Activated naive CD4-positive, alpha-beta T cell treated with anti-CD3 and anti-CD28 coated beads, Interleukin-2, amount 50 U/mL, for 16 hours (primary cell): ENCODE measurements around the gene SPEG.

Experiments used
- DNase-seq: peaks from one replicate; pipeline ENCODE4 v3.0.0-alpha.2; 2020

SPEG gene

DNA sequence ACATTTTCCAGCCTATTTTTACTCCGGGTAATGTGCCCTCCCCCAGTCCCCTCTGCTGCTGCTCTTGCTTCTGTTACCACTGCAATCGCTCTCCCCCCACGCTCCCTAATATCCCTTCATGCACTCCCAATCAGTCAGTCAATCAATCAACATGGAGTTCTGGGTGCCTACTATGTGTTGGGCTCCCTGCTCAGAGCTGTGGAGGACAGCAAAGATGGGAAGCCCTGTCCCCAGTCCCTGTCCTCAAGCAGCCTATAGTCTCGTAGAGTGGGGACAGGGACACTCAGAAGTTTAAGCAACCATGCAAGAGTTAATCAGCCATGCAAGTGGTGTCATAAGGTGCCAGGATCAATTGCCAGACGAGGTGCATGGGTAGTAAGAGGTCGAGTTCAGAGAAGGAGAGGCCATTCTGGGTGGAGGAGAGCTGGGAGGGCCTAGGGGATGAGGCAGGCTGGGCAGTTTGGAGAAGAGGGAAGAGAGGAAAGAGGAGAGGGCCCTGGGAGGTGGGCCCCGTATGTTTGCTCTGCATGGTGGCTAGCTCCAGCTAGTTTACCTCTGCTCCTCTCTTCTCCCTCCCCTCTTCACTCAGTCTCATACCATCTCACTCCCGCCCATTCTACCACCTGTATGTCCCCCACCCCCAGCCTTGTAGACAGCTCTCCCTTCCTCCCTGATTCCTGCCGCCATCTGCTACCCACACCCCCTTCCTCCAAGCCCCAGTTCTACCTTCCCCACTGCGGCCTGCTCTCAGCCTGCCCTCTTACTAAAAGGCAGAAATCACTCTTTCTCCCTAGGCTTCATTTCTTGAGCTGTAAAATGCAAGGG lies 83.5 kb downstream of the SPEG start:
- DNase-seq: no peak

DNA sequence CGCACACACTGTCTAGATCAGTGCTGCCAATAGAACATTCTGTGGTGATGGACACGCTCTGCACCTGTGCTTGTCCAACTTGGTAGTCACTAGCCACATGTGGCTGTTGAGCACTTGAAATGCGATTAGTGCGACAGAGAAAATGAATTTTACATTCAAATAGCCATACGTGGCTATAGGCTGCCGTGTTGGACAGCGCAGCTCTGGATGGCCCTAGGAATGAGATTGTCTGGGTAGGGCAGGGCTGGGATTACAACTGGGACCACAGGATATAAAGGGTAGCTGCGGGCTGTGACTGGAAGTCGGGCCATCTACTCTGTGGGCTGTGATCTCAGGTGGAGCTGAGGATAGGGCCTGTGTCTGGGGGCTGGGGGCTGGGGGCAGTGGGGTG lies 84.9 kb downstream of the SPEG start:
- DNase-seq: no peak

DNA sequence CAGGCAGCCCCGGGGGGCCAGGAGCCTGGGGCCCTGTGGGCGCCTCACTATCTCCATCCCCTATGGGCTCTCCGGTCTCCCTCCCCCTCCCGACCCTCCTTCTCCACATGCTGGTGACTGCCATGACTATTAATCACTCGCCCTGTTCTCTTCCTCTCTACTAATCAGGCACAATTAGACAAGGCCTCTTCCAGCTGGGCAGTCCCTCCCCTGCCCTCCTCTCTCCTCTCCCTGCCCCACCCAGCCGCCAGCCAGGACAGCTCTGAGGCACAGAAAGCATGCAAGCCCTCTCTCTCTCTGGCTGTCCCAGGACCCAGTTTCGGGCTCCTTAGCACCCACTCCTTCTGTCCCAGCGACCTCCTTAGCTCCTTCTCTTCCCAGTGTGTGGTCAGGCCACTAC lies 85.4 kb downstream of the SPEG start:
- DNase-seq: no peak

DNA sequence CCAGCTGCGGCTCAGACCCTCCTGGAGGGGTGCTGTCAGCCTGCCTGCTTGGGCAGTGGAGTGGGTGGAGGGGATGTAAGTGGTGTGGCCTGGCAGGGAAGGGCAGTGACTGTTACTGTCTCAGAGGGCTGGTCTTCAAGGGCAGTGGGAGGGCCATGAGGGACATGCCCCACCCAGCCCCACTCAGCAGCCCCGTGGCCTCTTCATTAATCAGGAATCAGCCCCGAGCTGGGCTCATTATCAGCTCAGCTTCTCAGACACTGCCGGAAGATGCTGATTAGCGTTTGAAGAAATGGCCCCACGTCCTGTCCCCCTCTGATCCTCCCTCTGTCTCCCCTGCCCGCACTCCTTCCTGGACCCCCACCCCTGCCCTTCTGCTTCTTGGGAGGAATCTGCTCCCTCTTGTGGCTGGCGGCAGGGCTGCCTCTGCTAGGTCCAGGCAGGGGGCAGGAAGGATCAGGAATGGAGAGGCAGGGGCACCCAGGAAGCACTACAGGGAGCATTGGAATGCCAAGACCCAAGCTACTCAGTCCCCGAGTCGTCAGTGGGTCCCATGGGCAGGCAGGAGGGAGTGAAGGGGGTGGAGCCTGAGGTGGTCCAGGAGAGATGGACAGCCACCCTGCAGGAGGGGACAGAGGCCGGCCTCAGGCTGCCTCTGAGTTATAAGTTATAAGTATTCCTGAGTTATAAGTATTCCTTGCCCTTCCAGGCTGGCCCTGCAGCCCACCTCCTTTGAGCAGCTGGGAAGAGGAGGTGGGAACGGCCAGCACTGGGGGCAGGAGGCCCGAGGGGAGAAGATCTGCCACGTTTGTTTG lies 86.6 kb downstream of the SPEG start:
- no peak for DNase-seq

DNA sequence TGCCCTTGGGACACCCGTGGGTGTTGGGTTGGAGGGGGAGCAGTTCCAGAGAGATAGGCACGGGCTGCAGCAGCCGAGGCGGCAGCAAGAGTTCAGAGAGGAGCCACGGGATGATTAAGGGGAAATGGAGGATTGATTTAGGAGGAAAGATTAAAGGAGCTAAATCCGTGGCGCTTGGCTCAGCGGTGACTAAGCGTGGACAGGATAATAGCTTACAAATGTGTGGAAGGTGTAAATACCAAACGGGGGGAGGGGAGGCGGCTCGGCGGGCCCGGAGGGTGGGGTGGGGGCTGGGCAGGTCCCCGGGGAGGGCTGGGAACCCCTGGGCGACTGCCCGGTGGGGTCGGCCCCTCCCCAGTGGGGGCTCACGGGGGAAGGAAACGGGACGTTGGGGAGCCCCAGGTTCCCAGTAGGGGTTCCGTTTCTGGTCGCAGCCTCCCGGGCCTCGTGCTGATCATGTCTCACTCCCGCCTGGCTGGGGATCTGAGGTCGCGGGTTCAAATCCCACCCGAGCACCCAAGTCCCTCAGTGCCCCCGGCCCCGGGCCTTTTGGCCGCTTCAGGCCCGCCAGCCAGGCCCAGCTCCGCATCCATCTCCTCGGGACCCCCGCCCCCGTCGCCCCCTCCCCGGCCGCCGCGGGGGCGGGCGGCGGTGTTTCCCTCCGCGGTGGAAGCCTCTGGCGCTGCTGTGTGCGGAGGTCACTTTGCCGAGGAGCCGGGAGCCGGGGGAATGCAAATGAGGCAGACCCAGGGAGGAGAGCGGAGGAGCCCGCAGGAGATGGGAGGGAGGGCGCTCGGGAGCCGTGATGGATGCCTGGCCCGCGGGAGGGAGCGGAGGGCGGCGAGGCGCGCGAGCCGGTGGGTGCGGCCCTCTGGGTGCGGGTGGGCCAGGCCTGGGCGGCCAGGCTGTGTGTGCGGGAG lies 87.7 kb downstream of the SPEG start:
- no peak for DNase-seq

DNA sequence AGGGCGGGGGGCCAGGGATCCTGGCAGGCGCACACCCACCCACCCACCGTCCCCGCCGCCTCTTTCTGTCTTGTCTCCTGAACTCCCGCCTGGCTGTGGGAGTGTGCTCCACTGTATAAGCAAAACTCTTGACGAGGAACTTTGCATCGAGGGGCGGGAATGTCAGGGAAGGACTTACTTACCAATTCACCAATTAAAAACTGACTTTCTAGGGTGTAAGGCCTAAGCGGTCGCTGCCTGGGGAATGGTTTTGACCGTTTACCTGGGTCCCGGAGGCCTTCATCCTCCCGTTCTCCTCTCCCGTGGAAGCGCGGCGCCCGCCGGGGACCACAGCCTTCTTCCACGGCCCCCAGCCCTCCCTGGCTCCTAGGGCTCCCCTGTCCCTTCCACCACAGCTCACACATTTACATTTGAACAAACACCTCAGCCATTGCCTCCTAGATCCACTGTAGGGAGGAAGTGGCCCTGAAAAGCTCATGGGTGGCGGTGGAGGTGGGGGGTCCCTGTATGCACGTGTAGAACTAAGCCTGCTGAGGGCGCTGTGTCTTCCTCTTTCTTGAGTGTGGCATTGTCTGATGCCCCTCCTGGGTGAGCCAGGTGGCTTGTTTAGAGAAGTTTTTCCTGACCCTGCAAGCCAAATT lies 88.5 kb downstream of the SPEG start:
- DNase-seq: no peak

DNA sequence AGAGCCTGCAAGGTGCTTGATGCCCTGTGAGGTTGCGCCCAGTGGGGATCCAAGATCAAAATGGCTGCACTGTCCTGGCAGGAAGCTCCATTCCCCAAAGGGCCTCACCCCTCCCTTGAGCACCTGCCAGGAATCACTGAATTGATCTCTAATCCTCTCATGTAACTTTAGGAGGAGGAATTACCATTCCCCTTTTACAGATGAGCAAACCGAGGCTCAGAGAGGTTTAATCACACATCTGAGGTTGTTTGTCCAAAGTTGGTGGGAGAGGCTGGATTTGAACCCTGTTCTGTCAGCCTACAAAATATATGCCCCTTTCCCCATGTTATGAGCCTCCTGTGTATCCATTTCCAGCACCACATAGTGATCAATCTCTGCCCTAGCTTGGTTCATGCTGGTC lies 90.2 kb downstream of the SPEG start:
- DNase-seq: no peak

GRCh38 chr2:219525533-219526232 lies 91.0 kb downstream of the SPEG start:
- no peak for DNase-seq

DNA sequence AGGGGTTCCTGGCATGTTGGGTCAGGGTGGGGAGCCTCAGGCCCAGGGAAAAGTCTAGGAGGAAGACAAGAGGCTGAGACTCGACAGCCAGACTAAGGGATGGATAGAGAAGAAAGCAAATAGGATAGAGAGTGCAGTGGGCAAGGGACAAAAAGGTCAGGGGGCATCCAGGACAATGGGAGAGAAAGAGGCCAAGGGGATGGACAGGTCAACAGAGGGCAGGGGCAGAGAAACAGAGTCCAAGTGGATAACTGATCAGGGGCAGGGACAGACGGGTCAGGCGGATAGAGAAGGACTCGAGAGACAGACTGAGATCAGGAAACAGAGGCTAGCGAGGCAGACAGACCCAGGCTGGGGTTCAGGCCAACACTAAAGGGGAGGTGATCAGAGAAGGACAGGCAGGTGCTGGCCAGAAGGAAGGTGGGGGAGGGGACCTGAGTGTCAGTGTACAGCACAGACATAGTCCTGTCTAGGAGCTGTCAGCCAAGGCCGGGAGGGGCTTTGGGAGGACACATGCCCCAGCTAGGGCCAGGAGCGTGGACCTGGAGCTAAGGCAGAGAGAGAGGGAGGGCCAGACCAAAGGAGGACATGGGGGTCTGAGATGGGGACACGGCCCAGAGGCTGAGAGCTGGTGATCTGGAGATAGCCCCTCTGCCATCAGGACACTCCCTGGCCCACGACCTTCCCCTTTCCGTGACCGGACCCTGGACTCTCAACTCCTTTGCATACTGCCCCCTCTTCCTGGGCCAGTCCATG lies 91.9 kb downstream of the SPEG start:
- no peak for DNase-seq

DNA sequence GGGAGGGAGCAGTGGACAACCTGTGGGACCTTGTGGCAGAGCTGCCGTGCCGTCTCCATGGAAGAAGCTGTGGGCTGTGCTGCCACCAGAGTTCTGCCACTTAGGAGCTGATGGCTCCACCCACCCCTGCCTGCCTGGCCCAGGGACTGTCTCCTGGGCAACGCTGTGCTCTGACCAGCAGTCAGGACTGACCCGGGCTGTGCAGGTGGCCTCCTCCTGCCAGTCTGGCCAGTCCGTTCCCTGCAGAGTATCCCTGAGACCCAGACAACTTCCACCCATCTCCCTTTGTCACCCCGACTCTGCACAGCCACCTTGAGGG lies 92.4 kb downstream of the SPEG start:
- DNase-seq: no peak

GRCh38 chr2:219527472-219527871 lies 92.8 kb downstream of the SPEG start:
- no peak for DNase-seq

- DNase-seq: peak; percentile 86
Observed at GRCh38 chr2:219530048-219530963, 95.7 kb downstream of the SPEG start.

DNA sequence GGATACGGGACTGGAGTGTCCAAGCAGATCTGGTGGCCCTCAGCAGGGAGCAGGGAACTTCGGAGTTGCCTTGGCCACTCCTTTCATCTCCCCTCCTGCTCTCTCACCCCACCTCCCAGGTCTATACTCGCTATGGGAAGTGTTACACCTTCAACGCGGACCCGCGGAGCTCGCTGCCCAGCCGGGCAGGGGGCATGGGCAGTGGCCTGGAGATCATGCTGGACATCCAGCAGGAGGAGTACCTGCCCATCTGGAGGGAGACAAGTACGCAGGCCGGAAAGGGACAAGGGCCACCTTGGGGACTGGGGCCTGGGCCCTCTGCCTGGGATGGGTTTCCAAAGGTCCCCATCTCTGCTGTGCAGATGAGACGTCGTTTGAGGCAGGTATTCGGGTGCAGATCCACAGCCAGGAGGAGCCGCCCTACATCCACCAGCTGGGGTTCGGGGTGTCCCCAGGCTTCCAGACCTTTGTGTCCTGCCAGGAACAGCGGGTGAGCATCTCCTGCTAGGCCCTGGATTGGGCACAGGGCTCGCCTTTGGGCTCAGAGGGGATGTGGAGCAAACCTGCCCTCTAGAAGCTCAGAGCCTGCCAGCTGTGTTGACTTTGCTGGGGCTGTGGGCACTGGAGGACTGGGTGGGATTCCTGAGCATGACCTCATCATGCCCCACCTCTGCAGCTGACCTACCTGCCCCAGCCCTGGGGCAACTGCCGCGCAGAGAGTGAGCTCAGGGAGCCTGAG lies 97.2 kb downstream of the SPEG start:
- no peak for DNase-seq

DNA sequence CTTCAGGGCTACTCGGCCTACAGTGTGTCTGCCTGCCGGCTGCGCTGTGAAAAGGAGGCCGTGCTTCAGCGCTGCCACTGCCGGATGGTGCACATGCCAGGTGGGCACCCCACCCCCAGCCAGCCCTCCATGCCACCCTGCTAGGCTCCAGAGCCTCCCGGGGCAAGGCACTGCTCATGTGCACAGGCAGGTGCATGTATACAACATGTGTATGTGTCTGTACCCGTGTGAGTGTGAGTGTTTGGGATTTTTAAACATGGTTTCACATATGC lies 97.7 kb downstream of the SPEG start:
- DNase-seq: no peak

DNA sequence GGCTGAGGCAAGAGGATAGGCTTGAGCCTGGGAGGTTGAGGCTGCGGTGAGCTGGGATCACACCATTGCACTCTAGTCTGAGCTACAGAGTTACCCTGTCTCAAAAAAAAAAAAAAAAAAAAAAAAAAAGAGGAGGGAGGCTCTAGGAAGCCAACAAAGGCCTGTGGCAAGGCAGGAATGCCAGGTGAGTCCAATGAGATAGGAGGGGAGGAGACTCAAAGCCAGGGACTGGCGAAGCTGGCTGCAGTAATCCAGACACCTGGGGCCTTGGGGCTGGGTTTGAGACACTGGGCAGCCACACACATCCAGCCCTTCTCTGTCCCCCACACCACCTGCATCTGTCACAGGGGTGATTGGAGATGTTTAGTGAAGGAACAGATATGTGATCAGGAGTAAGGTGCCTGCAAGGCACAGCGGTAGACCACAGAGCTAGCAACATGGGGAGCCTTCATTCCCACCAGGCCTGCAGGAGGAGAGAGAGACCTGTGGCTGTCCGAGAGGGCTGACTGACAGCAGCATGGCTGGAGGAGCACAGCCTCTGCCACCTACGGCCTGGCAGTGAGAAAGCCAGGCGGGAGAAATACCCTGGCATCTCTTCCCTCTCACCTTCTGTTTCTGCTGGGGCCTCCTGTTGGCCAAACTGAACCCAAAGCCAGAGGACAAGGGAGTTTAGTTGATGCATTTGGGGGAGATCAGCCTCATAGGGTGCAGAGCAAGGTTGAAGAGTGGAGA lies 99.5 kb downstream of the SPEG start:
- DNase-seq: no peak

- DNase-seq: no peak
Observed at GRCh38 chr2:219536425-219536824, 101.8 kb downstream of the SPEG start.

DNA sequence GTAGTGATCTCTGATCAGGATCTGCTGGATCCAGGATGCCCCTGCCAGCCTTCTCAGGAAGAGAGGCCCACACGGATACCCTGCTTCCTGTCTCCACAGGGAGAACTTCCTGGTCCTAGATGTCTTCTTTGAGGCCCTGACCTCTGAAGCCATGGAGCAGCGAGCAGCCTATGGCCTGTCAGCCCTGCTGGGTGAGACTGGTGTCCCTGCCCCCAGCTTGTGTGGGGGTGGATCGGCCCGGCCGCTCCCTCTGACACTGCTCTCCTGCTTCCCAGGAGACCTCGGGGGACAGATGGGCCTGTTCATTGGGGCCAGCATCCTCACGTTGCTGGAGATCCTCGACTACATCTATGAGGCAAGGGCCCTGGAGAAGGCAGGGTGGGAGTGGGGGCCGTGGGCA lies 102.3 kb downstream of the SPEG start:
- no peak for DNase-seq

- no peak for DNase-seq
Observed at GRCh38 chr2:219537657-219538488, 103.2 kb downstream of the SPEG start.
